ENCODE measurements around the gene ATIC.

Gene ATIC

GRCh38 chr2:215311625-215312396, at the start of gene ATIC:
TSS of gene ATIC (plus strand) at chr2:215312059. CDS start at chr2:215312143, 84 bp downstream.
- Histone ChIP-seq H3K36me3 (ENCODE audit: control insufficient read depth in 2 of 2, insufficient read depth in 2 of 2, low read length in 2 of 2) (no peaks in the 10 kb centered on the region), H3K4me3 (ENCODE audit: low read length in 2 of 2) (peak within 1 kb of the TSS; percentile 88 to 96), H3K9ac (ENCODE audit: low read depth in 1 of 2, low read length in 2 of 2) (peak within 1 kb of the TSS; percentile 81 to 87), H3K27me3 (ENCODE audit: control insufficient read depth in 2 of 2, insufficient read depth in 2 of 2, low read length in 2 of 2) (no peaks in the 10 kb centered on the region), H3K9me3 (ENCODE audit: control insufficient read depth in 2 of 2, low read length in 2 of 2) (no peaks in the 10 kb centered on the region), H3K27ac (ENCODE audit: low read depth in 2 of 2, low read length in 2 of 2) (peak within 1 kb of the TSS; percentile 73 to 78), H3K4me1 (ENCODE audit: control insufficient read depth in 2 of 2, insufficient read depth in 2 of 2, low read length in 2 of 2) (peaks cover 4 to 6% of the 10 kb centered on the region in 2 donors)

GRCh38 chr2:215262303-215262702, 49.6 kb upstream of the ATIC start:
- H3K27ac ChIP-seq (ENCODE audit: low read depth in 2 of 2, low read length in 2 of 2) = no peak overlapping the region
- no peaks in the 10 kb centered on the region for H3K4me1 ChIP-seq (ENCODE audit: control insufficient read depth in 2 of 2, insufficient read depth in 2 of 2, low read length in 2 of 2)
- no peaks in the 10 kb centered on the region for H3K9me3 ChIP-seq (ENCODE audit: control insufficient read depth in 2 of 2, low read length in 2 of 2)
- H3K9ac ChIP-seq (ENCODE audit: low read depth in 1 of 2, low read length in 2 of 2) = no peak overlapping the region
- no peak overlapping the region for H3K4me3 ChIP-seq (ENCODE audit: low read length in 2 of 2)
- H3K36me3 ChIP-seq (ENCODE audit: control insufficient read depth in 2 of 2, insufficient read depth in 2 of 2, low read length in 2 of 2) = no peaks in the 10 kb centered on the region
- H3K27me3 ChIP-seq (ENCODE audit: control insufficient read depth in 2 of 2, insufficient read depth in 2 of 2, low read length in 2 of 2) = no peaks in the 10 kb centered on the region

- no peaks in the 10 kb centered on the region for H3K9me3 ChIP-seq (ENCODE audit: control insufficient read depth in 2 of 2, low read length in 2 of 2)
- no peak overlapping the region for H3K27ac ChIP-seq (ENCODE audit: low read depth in 2 of 2, low read length in 2 of 2)
- H3K9ac ChIP-seq (ENCODE audit: low read depth in 1 of 2, low read length in 2 of 2) = no peak overlapping the region
- no peak overlapping the region for H3K4me3 ChIP-seq (ENCODE audit: low read length in 2 of 2)
- no peaks in the 10 kb centered on the region for H3K36me3 ChIP-seq (ENCODE audit: control insufficient read depth in 2 of 2, insufficient read depth in 2 of 2, low read length in 2 of 2)
- H3K27me3 ChIP-seq (ENCODE audit: control insufficient read depth in 2 of 2, insufficient read depth in 2 of 2, low read length in 2 of 2) = no peaks in the 10 kb centered on the region
- no peaks in the 10 kb centered on the region for H3K4me1 ChIP-seq (ENCODE audit: control insufficient read depth in 2 of 2, insufficient read depth in 2 of 2, low read length in 2 of 2)
These were observed 49.0 kb upstream of the ATIC start for GRCh38 chr2:215262741-215263362.

GRCh38 chr2:215264374-215264773, 47.5 kb upstream of the ATIC start:
- H3K4me1 ChIP-seq (ENCODE audit: control insufficient read depth in 2 of 2, insufficient read depth in 2 of 2, low read length in 2 of 2) = no peaks in the 10 kb centered on the region
- no peaks in the 10 kb centered on the region for H3K9me3 ChIP-seq (ENCODE audit: control insufficient read depth in 2 of 2, low read length in 2 of 2)
- H3K4me3 ChIP-seq (ENCODE audit: low read length in 2 of 2) = no peak overlapping the region
- no peaks in the 10 kb centered on the region for H3K36me3 ChIP-seq (ENCODE audit: control insufficient read depth in 2 of 2, insufficient read depth in 2 of 2, low read length in 2 of 2)
- H3K27ac ChIP-seq (ENCODE audit: low read depth in 2 of 2, low read length in 2 of 2) = no peak overlapping the region
- H3K27me3 ChIP-seq (ENCODE audit: control insufficient read depth in 2 of 2, insufficient read depth in 2 of 2, low read length in 2 of 2) = no peaks in the 10 kb centered on the region
- no peak overlapping the region for H3K9ac ChIP-seq (ENCODE audit: low read depth in 1 of 2, low read length in 2 of 2)

- no peak overlapping the region for H3K4me3 ChIP-seq (ENCODE audit: low read length in 2 of 2)
- H3K27ac ChIP-seq (ENCODE audit: low read depth in 2 of 2, low read length in 2 of 2) = no peak overlapping the region
- no peaks in the 10 kb centered on the region for H3K9me3 ChIP-seq (ENCODE audit: control insufficient read depth in 2 of 2, low read length in 2 of 2)
- H3K36me3 ChIP-seq (ENCODE audit: control insufficient read depth in 2 of 2, insufficient read depth in 2 of 2, low read length in 2 of 2) = no peaks in the 10 kb centered on the region
- no peaks in the 10 kb centered on the region for H3K27me3 ChIP-seq (ENCODE audit: control insufficient read depth in 2 of 2, insufficient read depth in 2 of 2, low read length in 2 of 2)
- H3K9ac ChIP-seq (ENCODE audit: low read depth in 1 of 2, low read length in 2 of 2) = no peak overlapping the region
- H3K4me1 ChIP-seq (ENCODE audit: control insufficient read depth in 2 of 2, insufficient read depth in 2 of 2, low read length in 2 of 2) = no peaks in the 10 kb centered on the region
These were observed 42.3 kb upstream of the ATIC start for GRCh38 chr2:215269397-215270117.

- no peak overlapping the region for H3K4me3 ChIP-seq (ENCODE audit: low read length in 2 of 2)
These were observed 41.8 kb upstream of the ATIC start for GRCh38 chr2:215270118-215270451.

GRCh38 chr2:215271446-215271845, 40.4 kb upstream of the ATIC start:
- Histone ChIP-seq H3K27me3 (ENCODE audit: control insufficient read depth in 2 of 2, insufficient read depth in 2 of 2, low read length in 2 of 2) (no peaks in the 10 kb centered on the region), H3K27ac (ENCODE audit: low read depth in 2 of 2, low read length in 2 of 2) (no peak overlapping the region), H3K4me3 (ENCODE audit: low read length in 2 of 2) (no peak overlapping the region), H3K9ac (ENCODE audit: low read depth in 1 of 2, low read length in 2 of 2) (no peak overlapping the region), H3K36me3 (ENCODE audit: control insufficient read depth in 2 of 2, insufficient read depth in 2 of 2, low read length in 2 of 2) (no peaks in the 10 kb centered on the region), H3K4me1 (ENCODE audit: control insufficient read depth in 2 of 2, insufficient read depth in 2 of 2, low read length in 2 of 2) (no peaks in the 10 kb centered on the region), H3K9me3 (ENCODE audit: control insufficient read depth in 2 of 2, low read length in 2 of 2) (no peaks in the 10 kb centered on the region)

More at GRCh38 chr2:215270118-215270451, 41.8 kb upstream of the ATIC start:
- H3K9me3 ChIP-seq (ENCODE audit: control insufficient read depth in 2 of 2, low read length in 2 of 2) = no peaks in the 10 kb centered on the region
- H3K36me3 ChIP-seq (ENCODE audit: control insufficient read depth in 2 of 2, insufficient read depth in 2 of 2, low read length in 2 of 2) = no peaks in the 10 kb centered on the region
- H3K27me3 ChIP-seq (ENCODE audit: control insufficient read depth in 2 of 2, insufficient read depth in 2 of 2, low read length in 2 of 2) = no peaks in the 10 kb centered on the region
- H3K27ac ChIP-seq (ENCODE audit: low read depth in 2 of 2, low read length in 2 of 2) = no peak overlapping the region
- no peaks in the 10 kb centered on the region for H3K4me1 ChIP-seq (ENCODE audit: control insufficient read depth in 2 of 2, insufficient read depth in 2 of 2, low read length in 2 of 2)
- no peak overlapping the region for H3K9ac ChIP-seq (ENCODE audit: low read depth in 1 of 2, low read length in 2 of 2)

GRCh38 chr2:215272918-215273317, 38.9 kb upstream of the ATIC start:
- Histone ChIP-seq H3K9ac (ENCODE audit: low read depth in 1 of 2, low read length in 2 of 2) (no peak overlapping the region), H3K27me3 (ENCODE audit: control insufficient read depth in 2 of 2, insufficient read depth in 2 of 2, low read length in 2 of 2) (no peaks in the 10 kb centered on the region), H3K27ac (ENCODE audit: low read depth in 2 of 2, low read length in 2 of 2) (no peak overlapping the region), H3K36me3 (ENCODE audit: control insufficient read depth in 2 of 2, insufficient read depth in 2 of 2, low read length in 2 of 2) (no peaks in the 10 kb centered on the region), H3K4me3 (ENCODE audit: low read length in 2 of 2) (no peak overlapping the region), H3K9me3 (ENCODE audit: control insufficient read depth in 2 of 2, low read length in 2 of 2) (no peaks in the 10 kb centered on the region), H3K4me1 (ENCODE audit: control insufficient read depth in 2 of 2, insufficient read depth in 2 of 2, low read length in 2 of 2) (no peaks in the 10 kb centered on the region)

GRCh38 chr2:215274829-215275228, 37.0 kb upstream of the ATIC start:
- Histone ChIP-seq H3K9ac (ENCODE audit: low read depth in 1 of 2, low read length in 2 of 2) (no peak overlapping the region), H3K27ac (ENCODE audit: low read depth in 2 of 2, low read length in 2 of 2) (no peak overlapping the region), H3K4me3 (ENCODE audit: low read length in 2 of 2) (no peak overlapping the region), H3K36me3 (ENCODE audit: control insufficient read depth in 2 of 2, insufficient read depth in 2 of 2, low read length in 2 of 2) (no peaks in the 10 kb centered on the region), H3K27me3 (ENCODE audit: control insufficient read depth in 2 of 2, insufficient read depth in 2 of 2, low read length in 2 of 2) (no peaks in the 10 kb centered on the region), H3K9me3 (ENCODE audit: control insufficient read depth in 2 of 2, low read length in 2 of 2) (no peaks in the 10 kb centered on the region), H3K4me1 (ENCODE audit: control insufficient read depth in 2 of 2, insufficient read depth in 2 of 2, low read length in 2 of 2) (no peaks in the 10 kb centered on the region)

GRCh38 chr2:215275824-215276223, 36.0 kb upstream of the ATIC start:
- no peaks in the 10 kb centered on the region for H3K9me3 ChIP-seq (ENCODE audit: control insufficient read depth in 2 of 2, low read length in 2 of 2)
- H3K27ac ChIP-seq (ENCODE audit: low read depth in 2 of 2, low read length in 2 of 2) = no peak overlapping the region
- no peak overlapping the region for H3K9ac ChIP-seq (ENCODE audit: low read depth in 1 of 2, low read length in 2 of 2)
- no peaks in the 10 kb centered on the region for H3K36me3 ChIP-seq (ENCODE audit: control insufficient read depth in 2 of 2, insufficient read depth in 2 of 2, low read length in 2 of 2)
- no peak overlapping the region for H3K4me3 ChIP-seq (ENCODE audit: low read length in 2 of 2)
- no peaks in the 10 kb centered on the region for H3K27me3 ChIP-seq (ENCODE audit: control insufficient read depth in 2 of 2, insufficient read depth in 2 of 2, low read length in 2 of 2)
- no peaks in the 10 kb centered on the region for H3K4me1 ChIP-seq (ENCODE audit: control insufficient read depth in 2 of 2, insufficient read depth in 2 of 2, low read length in 2 of 2)
